Right lobe of liver (tissue), 6 donors: ENCODE measurements around the gene RBMXL3. TPM values are rescaled to one million over a fixed set of nuclear protein-coding genes. Genes with fewer than 3 reads are reported as not detected.

Experiments used
- ATAC-seq, 4 donors: fragments of 200-7000 bp; cut with Tn5 transposase; one replicate each; pipeline ENCODE4 v1.9.1; 2020; ENCODE audit warnings: mild to moderate bottlenecking in 4 of 4, moderate library complexity in 4 of 4
- DNase-seq, 3 donors: peaks; one replicate each; pipeline ENCODE4 v3.0.0-alpha.2; 2020
- H3K27ac ChIP-seq, 3 donors: fragments of 200-600 bp; one replicate each; pipeline ENCODE4 v1.8.0; 2022
- H3K27me3 ChIP-seq, 2 donors: fragments of 200-600 bp; one replicate each; pipeline ENCODE4 v1.8.0; 2022
- H3K36me3 ChIP-seq, 4 donors: fragments of 200-600 bp; sonication (generic) in 1 of 4; one replicate each; pipeline versions ENCODE4 v1.5.1 to v1.8.0; 2017 to 2022; ENCODE audit warnings: control low read depth in 1 of 4
- H3K4me1 ChIP-seq, 4 donors: fragments of 200-600 bp; sonication (generic) in 1 of 4; one replicate each; pipeline versions ENCODE4 v1.5.1 to v1.8.0; 2017 to 2022; ENCODE audit warnings: control low read depth in 1 of 4
- H3K4me3 ChIP-seq, 3 donors: fragments of 200-600 bp; one replicate each; pipeline ENCODE4 v1.8.0; 2022
- H3K9me3 ChIP-seq, 4 donors: fragments of 200-600 bp; sonication (generic) in 1 of 4; one replicate each; pipeline versions ENCODE4 v1.5.1 to v1.8.0; 2017 to 2022; ENCODE audit warnings: control low read depth in 1 of 4
- CTCF ChIP-seq, 4 donors: fragments of 200-600 bp in 3 of 4; fragments of 450-650 bp in 1 of 4; IDR thresholded peaks; one replicate each; pipeline versions ENCODE4 v1.5.1 to v1.8.0; 2016 to 2022; ENCODE audit warnings: antibody characterized with exemption in 4 of 4, mild to moderate bottlenecking in 2 of 4
- POLR2A ChIP-seq: fragments of 450-650 bp; IDR thresholded peaks from one replicate; pipeline ENCODE4 v1.6.1; 2017; ENCODE audit warnings: antibody characterized with exemption, mild to moderate bottlenecking
- WGBS: methylation state at CpG from one replicate; pipeline ENCODE4 v1.1.6; 2018; ENCODE audit warnings: low coverage, low lambda C conversion rate; ENCODE audit not compliant: insufficient coverage; ENCODE audit errors: missing lambda C conversion rate; 5-methylcytosine and 5-hydroxymethylcytosine counted together
- intact Hi-C, 2 donors: fragments of 100-400 bp; cut with DNase I; formaldehyde crosslinking; loops; one replicate each; pipeline versions ENCODE4 v1.11.2 to v1.14.1; 2022
- total RNA-seq, 6 experiments: library from RNA; depleted of rRNA in 2 of 6; stranded (reverse); fragments of >200 nt in 2 of 6; fragmentation: NEBNext Ultra II Directional in 3 of 6; extraction: Animal tissue kit (Norgen Biotek cat#: 25700) in 3 of 6; gene quantifications; one replicate each; pipeline versions ENCODE4 v1.1.0 to v1.2.4, GENCODE V29; 2016 to 2023
- donor health status: DM: no; HTN: yes; CAD: no.
- donor health status: DM: no; HTN: no; CAD: no.
- donor health status: DM: no; HTN: no; CAD: no.
- donor health status: DM: no; HTN: yes; CAD: no.
- donor health status: DM: no; HTN: yes; CAD: no.

The RBMXL3 gene
- total RNA-seq, 6 experiments from 2014 or later, result not detected

DNA sequence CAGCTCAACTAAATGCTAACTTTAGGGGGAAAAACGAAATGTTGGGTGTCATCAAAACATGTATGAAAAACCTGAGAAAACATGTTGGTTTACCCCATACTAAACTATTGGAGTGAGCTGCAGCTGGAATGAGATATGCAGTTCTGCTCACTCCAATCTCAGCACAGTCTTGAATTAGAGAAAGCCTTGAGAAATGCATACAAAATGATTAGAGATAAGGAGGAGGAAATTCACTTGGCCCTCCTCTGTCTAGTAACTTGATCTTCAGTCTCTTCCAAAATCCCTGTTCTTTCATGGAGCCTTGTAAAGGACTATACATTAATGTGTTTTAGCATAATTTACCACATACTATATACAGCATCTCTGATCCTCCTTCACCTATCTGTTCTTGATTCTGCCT lies 47.8 kb downstream of the RBMXL3 start:
- no peak for DNase-seq
- Histone ChIP-seq H3K27me3 (no peaks in the 10 kb centered on the region), H3K36me3 (no peaks in the 10 kb centered on the region), H3K4me3 (no peak overlapping the region), H3K27ac (no peak overlapping the region), H3K4me1 (no peaks in the 10 kb centered on the region), H3K9me3 (no peaks in the 10 kb centered on the region)
- ATAC-seq, result no peak
- intact Hi-C loops, result no loop called here
- 0% methylated on average over 1 of the region's 1 CpG for WGBS
- TF ChIP-seq CTCF (IDR thresholded peaks at IDR 0.05), result no peak
- no peak for TF ChIP-seq POLR2A

Other genes with a start within 250 kb of the RBMXL3 start
- 1 to 10 TPM in 5 of 6 experiments, under 1 TPM in 1; 0.57 to 6.8 (median 2.2) TPM for gene IL13RA2, start 171.8 kb upstream of the RBMXL3 start, total RNA-seq
- under 1 TPM; 0.07 to 0.23 (median 0.12) TPM for gene LRCH2, start 44.7 kb downstream of the RBMXL3 start, total RNA-seq
- gene LUZP4, start 100.3 kb downstream of the RBMXL3 start, total RNA-seq, result not detected